ENCODE results near the gene TAS2R41. TPM values are rescaled to one million over a fixed set of nuclear protein-coding genes. Genes with fewer than 3 reads are reported as not detected.

The TAS2R41 gene
- total RNA-seq, 1 donor from 2014 or later = not detected

DNA sequence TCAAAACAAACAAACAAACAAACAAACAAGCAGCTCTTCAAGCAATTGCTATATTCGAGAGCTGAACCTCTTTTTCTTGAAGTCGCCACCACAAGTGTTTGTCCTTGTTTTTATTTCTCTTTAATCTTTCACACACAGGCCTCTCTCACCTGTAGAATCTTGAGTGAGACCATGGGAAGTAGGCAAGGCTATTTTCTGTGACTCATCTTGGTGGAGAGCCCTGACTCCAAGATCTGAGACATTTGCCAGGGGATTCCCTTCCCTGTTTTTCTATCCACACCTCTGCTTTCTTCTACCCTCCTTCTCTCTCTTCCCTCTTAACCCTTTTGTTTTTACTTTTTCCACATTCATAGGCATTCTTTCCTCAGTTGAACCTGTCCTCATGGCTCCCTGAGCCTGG lies 42.4 kb upstream of the TAS2R41 start:
- Mint-ChIP-seq H3K27me3 (peaks cover 9% of the 10 kb centered on the region), H3K4me3 (no peak overlapping the region), H3K36me3 (no peaks in the 10 kb centered on the region), H3K9me3 (no peaks in the 10 kb centered on the region), H3K4me1 (ENCODE audit: unreplicated experiment) (no peaks in the 10 kb centered on the region), H3K27ac (no peak overlapping the region)
- no peak for DNase-seq (ENCODE audit: extremely low spot score, unreplicated experiment)
- TF ChIP-seq, protein P1, sequence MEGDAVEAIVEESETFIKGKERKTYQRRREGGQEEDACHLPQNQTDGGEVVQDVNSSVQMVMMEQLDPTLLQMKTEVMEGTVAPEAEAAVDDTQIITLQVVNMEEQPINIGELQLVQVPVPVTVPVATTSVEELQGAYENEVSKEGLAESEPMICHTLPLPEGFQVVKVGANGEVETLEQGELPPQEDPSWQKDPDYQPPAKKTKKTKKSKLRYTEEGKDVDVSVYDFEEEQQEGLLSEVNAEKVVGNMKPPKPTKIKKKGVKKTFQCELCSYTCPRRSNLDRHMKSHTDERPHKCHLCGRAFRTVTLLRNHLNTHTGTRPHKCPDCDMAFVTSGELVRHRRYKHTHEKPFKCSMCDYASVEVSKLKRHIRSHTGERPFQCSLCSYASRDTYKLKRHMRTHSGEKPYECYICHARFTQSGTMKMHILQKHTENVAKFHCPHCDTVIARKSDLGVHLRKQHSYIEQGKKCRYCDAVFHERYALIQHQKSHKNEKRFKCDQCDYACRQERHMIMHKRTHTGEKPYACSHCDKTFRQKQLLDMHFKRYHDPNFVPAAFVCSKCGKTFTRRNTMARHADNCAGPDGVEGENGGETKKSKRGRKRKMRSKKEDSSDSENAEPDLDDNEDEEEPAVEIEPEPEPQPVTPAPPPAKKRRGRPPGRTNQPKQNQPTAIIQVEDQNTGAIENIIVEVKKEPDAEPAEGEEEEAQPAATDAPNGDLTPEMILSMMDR (conservative IDR thresholded peaks at IDR 0.05) = no peak

DNA sequence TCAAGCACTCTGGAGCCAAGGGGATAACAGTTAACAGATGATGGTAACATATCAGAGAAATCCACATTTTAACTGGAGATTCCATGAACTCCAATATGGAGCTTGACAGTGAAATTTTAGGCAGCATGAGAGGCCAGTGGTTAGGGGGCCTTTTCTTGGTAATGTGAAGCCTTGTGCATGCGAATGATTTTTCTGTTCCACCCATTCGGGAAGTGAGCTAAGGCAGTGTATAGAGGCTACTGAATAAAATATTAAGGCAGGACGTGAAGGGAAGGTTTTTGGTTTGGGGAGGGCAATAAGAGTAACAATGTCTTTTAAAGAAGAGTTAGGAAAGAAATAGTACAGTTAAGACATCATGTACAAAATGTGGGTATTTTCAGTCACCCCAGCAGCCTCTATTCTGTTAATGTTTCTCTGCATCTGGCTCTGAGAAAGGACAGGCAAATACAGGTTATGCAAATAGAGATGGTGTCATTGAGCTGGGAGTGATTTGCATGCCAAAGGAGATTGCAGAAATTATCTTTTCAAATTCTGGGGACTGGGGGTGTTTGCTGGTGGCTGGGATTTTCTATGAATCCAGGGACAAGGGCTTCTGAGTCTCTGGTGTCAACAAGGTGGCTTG lies 41.2 kb upstream of the TAS2R41 start:
- H3K27me3 Mint-ChIP-seq = peaks cover 13% of the 10 kb centered on the region
- no peaks in the 10 kb centered on the region for H3K4me1 Mint-ChIP-seq (ENCODE audit: unreplicated experiment)
- H3K4me3 Mint-ChIP-seq = no peak overlapping the region
- DNase-seq (ENCODE audit: extremely low spot score, unreplicated experiment) = no peak
- no peak overlapping the region for H3K27ac Mint-ChIP-seq
- no peaks in the 10 kb centered on the region for H3K9me3 Mint-ChIP-seq
- no peaks in the 10 kb centered on the region for H3K36me3 Mint-ChIP-seq
- TF ChIP-seq, protein P1 (conservative IDR thresholded peaks at IDR 0.05) = no peak

GRCh38 chr7:143437578-143437977 lies 40.1 kb upstream of the TAS2R41 start:
- H3K27ac Mint-ChIP-seq = no peak overlapping the region
- TF ChIP-seq, protein P1 (conservative IDR thresholded peaks at IDR 0.05) = no peak
- no peaks in the 10 kb centered on the region for H3K36me3 Mint-ChIP-seq
- no peak for DNase-seq (ENCODE audit: extremely low spot score, unreplicated experiment)
- no peak overlapping the region for H3K4me3 Mint-ChIP-seq
- H3K27me3 Mint-ChIP-seq = peaks cover 20% of the 10 kb centered on the region
- H3K4me1 Mint-ChIP-seq (ENCODE audit: unreplicated experiment) = no peaks in the 10 kb centered on the region
- H3K9me3 Mint-ChIP-seq = no peaks in the 10 kb centered on the region

DNA sequence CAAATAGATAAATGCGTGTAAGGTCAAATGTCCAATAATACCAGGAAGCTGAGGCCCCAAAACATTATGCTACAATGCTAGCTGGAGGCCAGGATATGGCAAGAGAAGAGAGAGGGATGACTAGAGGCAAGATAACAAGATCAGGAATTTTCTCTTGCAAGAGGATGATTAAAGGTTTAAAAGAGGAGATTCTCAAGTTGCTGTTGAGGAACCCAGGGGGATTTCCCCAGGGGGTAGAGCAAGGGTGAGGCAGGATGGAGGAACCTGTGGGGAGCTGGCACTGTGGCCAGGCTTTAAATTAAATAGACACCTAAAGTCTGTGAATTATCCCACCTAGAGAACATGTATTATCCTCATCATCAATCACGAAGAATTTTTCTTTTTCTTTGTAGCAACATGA lies 37.8 kb upstream of the TAS2R41 start:
- Mint-ChIP-seq H3K4me3 (no peak overlapping the region), H3K36me3 (no peaks in the 10 kb centered on the region), H3K27me3 (peaks cover 20% of the 10 kb centered on the region), H3K27ac (no peak overlapping the region), H3K4me1 (ENCODE audit: unreplicated experiment) (no peaks in the 10 kb centered on the region), H3K9me3 (no peaks in the 10 kb centered on the region)
- DNase-seq (ENCODE audit: extremely low spot score, unreplicated experiment) = no peak
- TF ChIP-seq, protein P1 (conservative IDR thresholded peaks at IDR 0.05) = no peak

GRCh38 chr7:143443153-143443552 lies 34.5 kb upstream of the TAS2R41 start, which contains the start of gene TAS2R60:
TSS of gene TAS2R60 (plus strand) at chr7:143443453. CDS start at chr7:143443453, 0 bp downstream.
- no peak for DNase-seq (ENCODE audit: extremely low spot score, unreplicated experiment)
- Mint-ChIP-seq H3K4me1 (ENCODE audit: unreplicated experiment) (no peaks in the 10 kb centered on the region), H3K9me3 (no peaks in the 10 kb centered on the region), H3K36me3 (no peaks in the 10 kb centered on the region), H3K27ac (no peak within 1 kb of the TSS), H3K27me3 (peaks cover 11% of the 10 kb centered on the region), H3K4me3 (no peak within 1 kb of the TSS)
- TF ChIP-seq, protein P1 (conservative IDR thresholded peaks at IDR 0.05) = no peak
